Retina (tissue), 1 donor: ENCODE measurements around the gene PRKRIP1.
"Not testable (repeated sequence)": the region's sequence is repeated elsewhere in the genome, so short reads cannot be mapped to it uniquely, and the experiment has no call there.

Source experiments
- DNase-seq: peaks from one replicate; pipeline ENCODE4 v3.0.0-alpha.2; 2016

PRKRIP1 gene, protein sequence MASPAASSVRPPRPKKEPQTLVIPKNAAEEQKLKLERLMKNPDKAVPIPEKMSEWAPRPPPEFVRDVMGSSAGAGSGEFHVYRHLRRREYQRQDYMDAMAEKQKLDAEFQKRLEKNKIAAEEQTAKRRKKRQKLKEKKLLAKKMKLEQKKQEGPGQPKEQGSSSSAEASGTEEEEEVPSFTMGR

GRCh38 chr7:102395873-102396709 lies at the start of gene PRKRIP1:
TSS of gene PRKRIP1 (plus strand) at chr7:102396363. CDS start at chr7:102396412, 49 bp downstream.
- peak; percentile 97 for DNase-seq

- not testable (repeated sequence) for DNase-seq
Observed at GRCh38 chr7:102346983-102347382, 49.2 kb upstream of the PRKRIP1 start.

DNA sequence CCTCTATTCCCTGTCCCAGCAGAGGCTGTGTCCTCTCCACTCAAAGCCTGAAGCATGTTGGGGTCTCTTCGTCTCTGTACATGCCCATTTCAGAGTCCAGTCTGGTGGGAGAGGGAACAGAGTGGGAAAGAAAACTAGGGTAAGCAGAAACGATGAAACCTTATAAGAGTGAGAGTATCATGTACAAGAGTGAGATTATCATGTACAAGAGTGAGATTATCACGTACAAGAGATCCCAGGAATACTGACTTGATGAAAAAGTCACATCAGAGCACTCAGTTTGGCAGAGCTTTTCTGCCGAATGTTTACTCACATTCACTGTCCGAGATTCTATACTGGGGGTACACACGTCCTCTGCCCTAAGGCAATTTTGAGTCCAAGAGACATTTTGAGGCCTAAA lies 39.8 kb upstream of the PRKRIP1 start, which contains the start of gene SPDYE6:
Gene SPDYE6 (minus strand): TSS at position 101 of the 400 bp plus-strand sequence. CDS start 421 bp downstream, outside the sequence.
- not testable (repeated sequence) for DNase-seq

- DNase-seq = peak; percentile 97
Observed at GRCh38 chr7:102363549-102364393, 32.4 kb upstream of the PRKRIP1 start.

GRCh38 chr7:102364394-102364886 lies 31.7 kb upstream of the PRKRIP1 start:
- DNase-seq = peak; percentile 32

DNA sequence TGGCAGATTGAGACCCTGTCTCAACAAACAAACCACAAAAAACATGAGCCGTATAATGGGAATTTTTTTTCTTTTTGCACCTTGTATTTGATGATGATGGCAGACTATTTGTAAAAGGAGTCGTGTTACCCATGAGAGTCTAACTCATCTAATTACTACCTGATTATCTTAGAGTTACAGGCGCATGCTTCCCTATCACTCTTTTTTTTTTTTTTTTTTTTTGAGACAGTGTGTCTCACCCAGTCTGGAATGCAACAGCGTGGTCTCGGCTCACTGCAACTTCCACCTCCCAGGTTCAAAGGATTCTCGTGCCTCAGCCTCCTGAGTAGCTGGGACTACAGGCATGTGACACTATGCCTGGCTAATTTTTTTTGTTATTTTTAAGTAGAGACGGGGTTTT lies 30.8 kb upstream of the PRKRIP1 start:
- DNase-seq = not testable (repeated sequence)

DNA sequence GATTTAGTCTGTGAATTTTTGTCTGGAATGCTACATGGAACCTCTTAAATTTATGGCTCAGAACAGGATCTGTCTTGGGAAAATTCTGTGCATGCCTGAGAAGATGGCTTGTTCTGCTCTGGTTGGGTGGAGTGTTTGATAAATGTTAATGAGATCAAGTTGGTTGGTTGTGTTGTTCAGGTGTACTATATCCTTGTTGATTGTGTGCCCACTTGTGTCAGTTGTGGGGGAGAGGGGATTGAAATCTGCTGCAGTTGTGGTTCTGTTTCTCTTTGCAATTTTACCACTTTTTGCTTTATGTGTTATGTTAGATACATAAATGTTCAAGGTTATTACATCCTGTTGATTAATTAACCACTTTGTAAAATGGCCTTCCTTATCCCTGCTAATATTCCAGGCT lies 26.1 kb upstream of the PRKRIP1 start:
- DNase-seq = not testable (repeated sequence)

DNA sequence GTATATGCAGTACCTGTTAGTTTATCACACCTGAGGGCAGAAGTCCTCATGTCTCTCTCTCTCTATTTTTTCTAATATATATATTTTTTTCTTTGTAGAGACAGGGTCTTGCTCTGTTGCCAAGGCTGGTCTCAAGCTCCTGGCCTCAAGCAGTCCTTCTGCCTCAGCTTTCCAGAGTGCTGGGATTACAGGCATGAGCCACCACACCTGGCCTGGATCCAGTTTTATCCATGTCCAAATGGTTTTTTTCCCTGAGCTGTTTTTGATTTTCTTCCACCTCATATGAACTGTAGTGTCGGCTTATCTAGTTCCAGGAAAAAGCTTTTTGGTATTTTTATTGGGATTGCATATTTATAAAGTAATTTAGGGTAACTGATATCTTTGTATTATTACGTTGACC lies 23.4 kb upstream of the PRKRIP1 start:
- not testable (repeated sequence) for DNase-seq

- DNase-seq = no peak
Observed at GRCh38 chr7:102376964-102377466, 19.1 kb upstream of the PRKRIP1 start.

DNA sequence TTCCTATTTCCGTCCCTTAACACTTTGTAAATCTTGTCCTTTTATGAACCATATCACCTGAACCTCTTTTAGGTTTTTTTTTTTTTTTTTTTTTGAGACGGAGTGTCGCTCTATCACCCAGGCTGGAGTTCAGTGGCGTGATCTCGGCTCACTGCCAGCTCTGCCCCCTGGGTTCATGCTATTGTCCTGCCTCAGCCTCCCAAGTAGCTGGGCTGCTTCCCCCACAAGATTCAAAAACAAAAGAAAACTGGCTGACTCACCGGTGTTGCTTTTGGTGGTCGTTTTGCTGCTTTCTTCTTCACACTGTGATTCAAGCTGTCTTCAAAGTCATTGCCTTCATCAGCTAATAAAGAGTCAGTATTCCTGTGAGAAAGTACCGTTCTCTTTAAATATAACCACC lies 15.3 kb upstream of the PRKRIP1 start:
- DNase-seq = not testable (repeated sequence)

- DNase-seq = not testable (repeated sequence)
Observed at GRCh38 chr7:102381696-102382425, 14.3 kb upstream of the PRKRIP1 start.

DNA sequence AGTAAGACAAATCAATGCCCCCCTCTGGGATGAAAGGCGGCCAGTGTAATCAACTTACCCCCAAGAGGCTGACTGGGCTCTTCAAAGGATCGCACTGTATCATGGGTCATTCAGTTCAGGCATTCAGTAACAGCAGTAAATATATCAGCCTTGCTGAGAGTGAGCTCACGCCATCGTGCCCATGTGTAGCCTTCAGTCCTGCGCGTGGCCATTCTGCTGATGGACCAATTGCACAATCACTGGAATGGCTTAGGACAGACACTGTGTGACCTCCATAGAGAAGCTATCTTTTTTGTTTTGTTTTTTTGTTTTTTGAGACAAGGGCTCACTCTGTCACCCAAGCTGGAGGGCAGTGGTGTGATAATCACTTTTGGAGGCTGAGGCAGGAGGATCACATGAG lies 9.1 kb upstream of the PRKRIP1 start:
- DNase-seq = peak; percentile 9

DNA sequence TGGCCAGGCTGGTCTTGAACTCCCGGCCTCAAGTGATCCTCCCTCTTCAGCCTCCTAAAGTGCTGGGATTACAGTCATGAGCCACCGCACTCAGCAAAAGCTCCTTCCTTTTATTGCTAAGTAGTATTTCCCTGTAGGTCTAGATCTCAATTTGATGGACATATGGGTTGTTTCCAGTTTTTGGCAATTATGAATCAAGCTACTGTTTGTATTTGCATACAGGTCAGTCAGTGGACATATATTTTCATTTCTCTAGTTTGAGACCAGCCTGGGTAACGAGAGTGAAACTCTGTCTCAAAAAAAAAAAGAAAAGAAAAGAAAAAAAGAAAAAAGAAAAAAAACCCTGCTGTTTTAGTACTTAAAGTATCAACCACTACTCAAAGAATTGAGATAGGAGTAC lies 6.4 kb upstream of the PRKRIP1 start:
- no peak for DNase-seq

DNA sequence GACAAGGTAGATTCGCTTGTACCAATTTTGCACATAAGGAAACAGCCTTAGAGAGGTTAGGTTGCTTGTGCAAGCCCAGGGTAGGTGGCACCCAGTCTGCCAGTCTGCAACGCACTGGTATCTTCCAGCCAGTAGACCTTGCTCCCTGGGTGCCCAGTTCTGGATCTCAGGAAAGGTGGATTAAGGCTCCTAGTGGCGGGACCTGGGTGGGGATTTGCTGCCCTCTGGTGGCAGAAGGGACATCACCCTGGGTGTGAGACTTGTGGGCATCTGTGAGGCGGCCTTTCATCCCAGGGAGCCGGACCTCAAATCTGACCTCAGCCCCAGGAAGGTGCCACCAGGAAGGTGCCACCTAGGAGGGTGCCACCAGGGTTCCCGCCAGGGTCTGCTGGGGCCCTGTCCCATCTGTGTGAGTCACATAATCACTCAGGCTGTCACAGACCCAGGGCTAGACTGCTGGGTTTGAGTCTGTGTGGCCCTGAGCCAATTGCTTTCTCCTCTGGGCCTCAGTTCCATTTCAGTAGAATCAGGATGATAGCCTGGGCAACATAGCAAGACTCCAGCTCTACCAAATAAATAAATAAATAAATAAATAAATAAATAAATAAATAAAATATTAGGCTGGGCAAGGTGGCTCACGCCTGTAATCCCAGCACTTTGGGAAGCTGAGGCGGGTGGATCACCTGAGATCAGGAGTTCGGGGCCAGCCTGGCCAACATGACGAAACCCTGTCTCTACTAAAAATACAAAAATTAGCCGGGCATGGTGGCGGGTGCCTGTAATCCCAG lies 5.3 kb upstream of the PRKRIP1 start:
- peak; percentile 85 for DNase-seq

DNA sequence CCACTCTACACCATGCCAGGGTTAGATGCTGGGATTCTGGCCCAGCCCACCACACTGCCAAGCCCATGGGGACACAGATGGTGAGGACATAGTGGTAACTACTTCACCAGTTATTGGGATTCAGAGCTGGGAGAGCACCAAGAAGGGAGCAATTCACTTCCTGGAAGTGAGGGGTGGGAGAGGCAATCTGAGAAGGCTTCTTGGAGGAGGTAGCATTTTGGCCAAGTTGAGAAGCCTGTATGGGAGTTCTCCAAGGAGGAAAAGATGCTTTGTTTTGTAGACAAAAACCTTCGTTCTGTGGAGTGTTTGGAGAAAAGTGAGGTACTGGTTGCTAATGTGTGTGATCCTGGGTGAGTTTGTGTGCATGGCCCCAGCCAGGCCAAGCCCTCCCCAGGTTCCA lies 3.8 kb upstream of the PRKRIP1 start:
- DNase-seq = no peak

DNA sequence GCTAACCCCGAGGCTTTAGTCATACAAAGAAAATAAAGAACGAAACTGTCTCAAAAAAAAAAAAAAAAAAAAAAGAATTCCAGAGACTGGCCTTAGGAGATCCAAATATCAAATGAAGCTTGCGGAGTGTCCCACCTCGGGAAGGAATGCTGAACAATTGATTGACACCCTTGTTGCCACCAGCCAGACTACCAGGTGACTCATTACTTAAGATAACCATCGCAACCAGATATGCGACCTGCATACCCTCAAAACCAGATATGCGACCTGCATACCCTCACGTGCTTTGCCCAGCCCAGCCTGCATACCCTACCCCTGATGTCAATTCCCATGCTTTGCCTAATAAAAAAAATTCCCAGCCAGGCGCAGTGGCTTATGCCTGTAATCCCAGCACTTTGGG lies 2.7 kb upstream of the PRKRIP1 start:
- no peak for DNase-seq

DNA sequence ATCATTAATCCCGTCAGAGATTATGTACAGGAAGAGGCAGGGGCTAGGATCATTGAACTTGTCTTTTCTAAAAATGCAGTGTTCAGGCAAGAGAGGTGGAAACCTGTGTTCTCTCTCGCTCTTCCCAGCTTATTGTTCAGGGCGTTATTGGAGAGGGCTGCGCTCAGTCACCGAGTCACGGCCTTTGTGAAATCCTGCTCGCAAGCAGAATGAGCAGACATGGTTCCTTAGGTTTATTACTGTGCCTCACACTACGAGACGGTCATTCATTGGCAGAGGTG lies 631 bp upstream of the PRKRIP1 start:
- DNase-seq = no peak

DNA sequence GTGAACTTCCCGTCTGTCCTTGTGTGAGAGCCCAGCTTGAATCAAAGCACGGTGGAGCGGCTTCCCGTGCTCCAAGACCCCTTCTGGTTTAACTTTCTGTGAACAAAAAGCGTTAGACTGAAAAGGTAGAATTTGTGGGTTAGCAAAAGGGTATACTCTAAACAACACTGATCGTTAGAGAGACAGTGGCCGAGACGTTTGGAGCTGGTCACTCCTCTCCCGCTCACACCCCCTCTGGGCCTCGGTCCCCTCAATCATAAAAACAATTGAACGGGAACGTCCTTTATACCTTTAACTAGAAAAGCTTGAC lies 502 bp downstream of the PRKRIP1 start:
- no peak for DNase-seq

DNA sequence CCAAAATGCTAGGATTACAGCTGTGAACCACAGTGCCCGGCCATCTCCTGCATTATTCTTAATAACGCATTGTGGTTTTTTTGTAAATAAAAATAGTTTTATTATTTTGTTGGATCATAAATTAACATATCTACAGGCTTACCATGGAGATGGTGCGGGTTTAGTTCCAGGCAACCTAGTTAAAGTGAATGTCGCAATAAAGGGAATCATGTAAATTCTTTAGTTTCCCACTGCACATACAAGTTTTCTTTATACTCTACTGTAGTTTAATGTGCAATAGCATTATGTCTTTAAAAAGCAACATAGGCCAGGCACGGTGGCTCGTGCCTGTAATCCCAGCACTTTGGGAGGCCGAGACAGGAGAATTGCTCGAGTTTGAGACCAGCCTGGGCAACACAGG lies 2.4 kb downstream of the PRKRIP1 start:
- no peak for DNase-seq

DNA sequence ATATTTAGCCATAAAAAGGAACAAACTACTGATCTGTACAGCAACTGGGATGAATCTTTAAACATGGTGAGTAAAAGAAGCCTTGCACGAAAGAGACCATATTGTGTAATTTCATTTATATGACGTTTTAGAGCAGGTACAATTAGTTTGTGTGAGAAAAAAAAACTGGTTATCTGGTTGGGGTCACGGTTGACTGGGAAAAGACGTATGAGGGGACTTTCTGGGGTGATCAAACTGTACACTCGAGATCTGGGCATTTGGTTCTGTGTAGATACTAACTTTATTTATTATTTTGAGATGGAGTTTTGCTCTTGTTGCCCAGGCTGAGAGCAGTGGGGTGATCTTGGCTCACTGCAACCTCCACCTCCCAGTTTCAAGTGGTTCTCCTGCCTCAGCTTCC lies 4.2 kb downstream of the PRKRIP1 start:
- DNase-seq = no peak

GRCh38 chr7:102403563-102403962 lies 7.4 kb downstream of the PRKRIP1 start:
- no peak for DNase-seq
